Activated B cell treated with CpG ODN at 0.5 μM for 24 hours (primary cell): ENCODE measurements around the gene ATP6V0A1. TPM values are rescaled to one million over a fixed set of nuclear protein-coding genes. Genes with fewer than 3 reads are reported as not detected.

Source experiments
- ATAC-seq: fragments of 200-7000 bp; cut with Tn5 transposase; one replicate; pipeline ENCODE4 v1.10.0; 2021; ENCODE audit warnings: low read depth, mild to moderate bottlenecking, moderate library complexity
- CTCF ChIA-PET: fragments of 350-600 bp; sonication (Branson Sonifier 250); formaldehyde crosslinking; loops from one replicate; lab custom pipeline; 2021; ENCODE audit warnings: antibody characterized with exemption; lab: Charles Lee
- POLR2A ChIA-PET: fragments of 350-600 bp; sonication (Branson Sonifier 250); formaldehyde crosslinking; loops from one replicate; lab custom pipeline; 2021; ENCODE audit warnings: antibody characterized with exemption; lab: Charles Lee
- DNase-seq: peaks from one replicate; pipeline ENCODE4 v3.0.0; 2022
- H3K27ac Mint-ChIP-seq: one replicate; pipeline ENCODE4 v1.8.0; 2020; ENCODE audit warnings: mixed read lengths
- H3K27me3 Mint-ChIP-seq: one replicate; pipeline ENCODE4 v1.8.0; 2021; ENCODE audit warnings: mixed read lengths
- H3K36me3 Mint-ChIP-seq: one replicate; pipeline ENCODE4 v1.8.0; 2021; ENCODE audit warnings: low read depth, mixed read lengths
- H3K4me1 Mint-ChIP-seq: one replicate; pipeline ENCODE4 v1.8.0; 2021; ENCODE audit warnings: mixed read lengths
- H3K4me3 Mint-ChIP-seq: one replicate; pipeline ENCODE4 v1.8.0; 2020; ENCODE audit warnings: mild to moderate bottlenecking, mixed read lengths
- H3K9me3 Mint-ChIP-seq: one replicate; pipeline ENCODE4 v1.8.0; 2020; ENCODE audit warnings: mixed read lengths
- CTCF ChIP-seq: fragments of 200-600 bp; IDR thresholded peaks from one replicate; pipeline ENCODE4 v1.8.0; 2022; ENCODE audit warnings: antibody characterized with exemption, mild to moderate bottlenecking
- intact Hi-C: fragments of 100-400 bp; cut with micrococcal nuclease; formaldehyde crosslinking; loops from one replicate; pipeline ENCODE4 v1.15.1; 2024
- total RNA-seq: library from RNA; stranded (reverse); gene quantifications from 2 replicates; pipeline ENCODE4 v1.2.3, GENCODE V29; 2022

ATP6V0A1 gene
- total RNA-seq, 1 donor from 2014 or later = 75.6 TPM

DNA sequence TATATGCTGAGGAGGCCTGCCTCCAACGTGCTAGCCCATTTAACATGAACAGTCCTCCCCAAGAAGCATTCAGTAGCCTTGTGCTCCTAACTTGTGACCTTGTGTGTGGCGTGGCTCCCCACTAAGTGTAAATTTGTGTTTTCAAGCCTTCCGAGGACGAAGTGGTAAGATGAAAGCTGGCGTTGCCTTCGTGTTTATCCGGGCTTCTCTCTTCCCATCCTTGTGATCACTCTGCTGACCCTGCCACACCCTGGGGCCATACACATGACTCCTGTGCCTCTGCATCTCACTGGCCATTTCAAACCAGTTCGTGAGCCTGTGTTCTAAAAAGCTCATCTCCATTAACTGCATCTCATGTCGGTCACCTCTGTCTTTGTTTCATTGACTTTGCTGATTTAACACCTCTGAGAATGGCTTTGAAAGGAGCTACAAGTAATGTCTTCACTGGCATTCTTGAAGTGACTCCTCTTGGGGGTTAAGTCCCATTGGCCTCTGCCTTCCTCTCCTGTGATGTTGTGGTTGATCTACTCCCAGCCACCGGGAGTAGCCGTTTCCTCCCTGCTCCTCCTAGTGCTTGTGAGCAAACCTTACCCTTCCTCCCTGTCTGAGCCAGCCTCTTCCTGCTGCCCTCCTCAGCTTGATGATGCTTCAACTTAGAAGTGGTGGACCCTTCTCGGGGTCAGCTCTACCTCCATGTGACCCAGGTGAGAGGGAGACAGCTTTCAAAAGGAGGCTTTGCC is 49.9 kb downstream of the ATP6V0A1 start:
- POLR2A ChIA-PET = interaction anchor here (0.5 kb wide), 1 partner anchor 683 kb away, joined by 7 read pairs; no protein-coding TSS in a partner anchor
- ATAC-seq = no peak
- no peak overlapping the region for H3K4me3 Mint-ChIP-seq
- no peak for DNase-seq
- H3K4me1 Mint-ChIP-seq = peaks cover 15% of the 10 kb centered on the region
- H3K27me3 Mint-ChIP-seq = no peaks in the 10 kb centered on the region
- H3K36me3 Mint-ChIP-seq = peaks cover 81% of the 10 kb centered on the region
- CTCF ChIA-PET = no interaction called here
- H3K27ac Mint-ChIP-seq = no peak overlapping the region
- intact Hi-C loops = no loop called here
- no peak for TF ChIP-seq CTCF
- H3K9me3 Mint-ChIP-seq = no peaks in the 10 kb centered on the region

GRCh38 chr17:42509409-42509808 is 50.7 kb downstream of the ATP6V0A1 start:
- ATAC-seq (no peak), DNase-seq (no peak)
- H3K9me3 Mint-ChIP-seq = no peaks in the 10 kb centered on the region
- H3K36me3 Mint-ChIP-seq = peaks cover 78% of the 10 kb centered on the region
- no peak overlapping the region for H3K4me3 Mint-ChIP-seq
- no peaks in the 10 kb centered on the region for H3K27me3 Mint-ChIP-seq
- intact Hi-C loops = no loop called here
- no peak for TF ChIP-seq CTCF
- ChIA-PET CTCF (interaction anchor here (1.2 kb wide), 1 partner anchor 254 kb away, joined by 3 read pairs; no protein-coding TSS in a partner anchor), POLR2A (interaction anchor here (0.5 kb wide), 1 partner anchor 683 kb away, joined by 7 read pairs; no protein-coding TSS in a partner anchor)
- no peak overlapping the region for H3K27ac Mint-ChIP-seq
- peaks cover 15% of the 10 kb centered on the region for H3K4me1 Mint-ChIP-seq

GRCh38 chr17:42509841-42510240 is 51.2 kb downstream of the ATP6V0A1 start:
- ChIA-PET POLR2A (interaction anchor here (0.6 kb wide), 1 partner anchor 32 kb away, joined by 3 read pairs; no protein-coding TSS in a partner anchor), CTCF (interaction anchor here (1.2 kb wide), 1 partner anchor 254 kb away, joined by 3 read pairs; no protein-coding TSS in a partner anchor)
- no peak for ATAC-seq
- intact Hi-C loops = no loop called here
- no peak for TF ChIP-seq CTCF
- H3K36me3 Mint-ChIP-seq = peaks cover 77% of the 10 kb centered on the region
- H3K27me3 Mint-ChIP-seq = no peaks in the 10 kb centered on the region
- H3K4me1 Mint-ChIP-seq = peaks cover 15% of the 10 kb centered on the region
- no peak overlapping the region for H3K4me3 Mint-ChIP-seq
- DNase-seq = no peak
- no peak overlapping the region for H3K27ac Mint-ChIP-seq
- H3K9me3 Mint-ChIP-seq = no peaks in the 10 kb centered on the region

GRCh38 chr17:42512246-42512645 is 53.6 kb downstream of the ATP6V0A1 start:
- Mint-ChIP-seq H3K4me3 (no peak overlapping the region), H3K9me3 (no peaks in the 10 kb centered on the region), H3K36me3 (peaks cover 74% of the 10 kb centered on the region), H3K4me1 (peaks cover 16% of the 10 kb centered on the region), H3K27me3 (no peaks in the 10 kb centered on the region), H3K27ac (no peak overlapping the region)
- ATAC-seq (no peak), DNase-seq (no peak)
- TF ChIP-seq CTCF = no peak
- intact Hi-C loops = no loop called here
- ChIA-PET POLR2A (no interaction called here), CTCF (no interaction called here)

DNA sequence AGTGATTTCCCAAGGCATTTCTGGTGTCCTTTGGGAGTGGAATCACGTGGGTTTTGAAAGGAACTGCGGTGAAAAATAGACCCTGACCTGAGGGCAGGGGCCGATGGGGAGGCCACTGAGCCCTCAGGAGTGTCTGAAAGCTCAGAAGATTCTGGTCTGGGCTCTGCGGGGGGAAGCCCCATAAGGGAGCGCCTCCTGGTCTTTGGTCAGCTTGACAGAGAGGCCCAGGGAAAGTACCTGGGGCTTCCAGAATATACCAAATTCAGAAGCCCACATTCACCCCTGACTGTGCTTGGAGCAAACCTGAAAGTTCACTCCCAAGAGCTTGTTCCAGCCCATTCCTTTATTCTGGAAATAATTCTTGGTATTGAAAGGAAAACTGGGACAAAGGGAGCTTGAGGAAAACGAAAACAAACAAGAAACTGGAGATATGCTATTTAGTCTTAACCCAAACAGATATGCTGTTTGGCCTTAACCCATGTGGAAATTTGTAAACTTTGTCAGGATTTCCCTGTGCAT is 54.1 kb downstream of the ATP6V0A1 start:
- DNase-seq = no peak
- Mint-ChIP-seq H3K36me3 (peaks cover 71% of the 10 kb centered on the region), H3K27ac (no peak overlapping the region), H3K4me3 (no peak overlapping the region), H3K4me1 (peaks cover 20% of the 10 kb centered on the region), H3K27me3 (no peaks in the 10 kb centered on the region), H3K9me3 (no peaks in the 10 kb centered on the region)
- CTCF ChIA-PET = no interaction called here
- no peak for ATAC-seq
- TF ChIP-seq CTCF = no peak
- POLR2A ChIA-PET = no interaction called here
- intact Hi-C loops = no loop called here
